HepG2 (cell line): ENCODE measurements around the gene DHCR7. TPM values are rescaled to one million over a fixed set of nuclear protein-coding genes. Genes with fewer than 3 reads are reported as not detected.

Experiments used
- ATAC-seq: fragments of 200-7000 bp; cut with Tn5 transposase; 3 replicates; pipeline ENCODE4 v1.9.1; 2020; ENCODE audit warnings: mild to moderate bottlenecking, moderate library complexity
- BruUV-seq: library from RNA; stranded (reverse); fragments of 400-500 nt; replicated peaks from 2 replicates; lab custom pipeline; 2021; lab: Mats Ljungman, UMichigan
- CTCF ChIA-PET: fragments of 300-600 bp; formaldehyde crosslinking; extraction: SDS; loops from one replicate; lab custom pipeline; 2021; ENCODE audit warnings: low total read pairs, inconsistent platforms, low intra/inter-chr PET ratio; lab: Yijun Ruan, JAX
- POLR2A ChIA-PET: fragments of 350-600 bp; sonication (Branson Sonifier 250); formaldehyde crosslinking; loops from one replicate; lab custom pipeline; 2020; ENCODE audit warnings: antibody characterized with exemption, inconsistent platforms; lab: Yijun Ruan, JAX
- DNase-seq: peaks from one replicate; pipeline ENCODE4 v3.0.0-alpha.2; 2015; ENCODE audit warnings: low spot score
- FAIRE-seq: peaks from 3 replicates; lab custom pipeline; 2011; peaks lifted over from hg19 to GRCh38; lab: Jason Lieb, UNC
- H2AFZ ChIP-seq: one replicate; pipeline ENCODE4 v1.6.1; 2011; ENCODE audit warnings: low read length, inconsistent platforms
- H3K27ac ChIP-seq: fragments of 300-600 bp; 3 replicates; pipeline ENCODE4 v1.8.0; 2011; ENCODE audit warnings: mixed run types, mild to moderate bottlenecking, mixed read lengths, low read length, inconsistent platforms; ENCODE audit not compliant: insufficient read depth; ENCODE audit errors: extremely low read length
- H3K27me3 ChIP-seq, 2 experiments: fragments of 200-600 bp in 1 of 2; 2 replicates in 1 of 2; 3 replicates in 1 of 2; pipeline versions ENCODE4 v1.6.0 to v1.8.0; 2011; ENCODE audit warnings: low read length in 2 of 2, mild to moderate bottlenecking in 2 of 2, moderate library complexity in 2 of 2, inconsistent platforms in 1 of 2; ENCODE audit not compliant: insufficient read depth in 2 of 2, control insufficient read depth in 1 of 2
- H3K36me3 ChIP-seq, 2 experiments: fragments of 200-600 bp in 1 of 2; replicated peaks in 1 of 2; 2 replicates in 1 of 2; 3 replicates in 1 of 2; pipeline versions ENCODE4 v1.5.1 to v1.8.0; 2011; ENCODE audit warnings: low read length in 2 of 2, inconsistent platforms in 1 of 2; ENCODE audit not compliant: insufficient read depth in 2 of 2, control insufficient read depth in 1 of 2
- H3K4me1 ChIP-seq: 2 replicates; pipeline ENCODE4 v1.5.1; 2012; ENCODE audit warnings: low read length, inconsistent platforms; ENCODE audit not compliant: insufficient read depth
- H3K4me2 ChIP-seq: 2 replicates; pipeline ENCODE4 v1.6.0; 2011; ENCODE audit warnings: low read depth, low read length, inconsistent platforms
- H3K4me3 ChIP-seq, 3 experiments: fragments of 200-600 bp in 1 of 3; sonication (generic), shearing (Covaris generic) in 1 of 3; replicated peaks in 1 of 3; 2 replicates each; pipeline ENCODE4 v1.5.1; 2011 to 2016; ENCODE audit warnings: low read length in 3 of 3, inconsistent platforms in 2 of 3, low read depth in 2 of 3, mild to moderate bottlenecking in 2 of 3, control low read depth in 1 of 3, mixed read lengths in 1 of 3; ENCODE audit not compliant: insufficient read depth in 1 of 3
- H3K79me2 ChIP-seq: one replicate; pipeline ENCODE4 v1.6.1; 2011; ENCODE audit warnings: low read length, inconsistent platforms; ENCODE audit not compliant: insufficient read depth
- H3K9ac ChIP-seq: 2 replicates; pipeline ENCODE4 v1.6.0; 2011; ENCODE audit warnings: mild to moderate bottlenecking, low read depth, low read length, inconsistent platforms; ENCODE audit not compliant: insufficient read depth
- H3K9me3 ChIP-seq: 2 replicates; pipeline ENCODE4 v1.5.1; 2012; ENCODE audit warnings: mild to moderate bottlenecking, low read length
- H4K20me1 ChIP-seq: 2 replicates; pipeline ENCODE4 v1.6.0; 2011; ENCODE audit warnings: inconsistent platforms, mild to moderate bottlenecking, low read length, moderate library complexity; ENCODE audit not compliant: insufficient read depth
- AGO1 ChIP-seq: fragments of 200-400 bp; formaldehyde crosslinking; IDR thresholded peaks from 2 replicates; pipeline ENCODE4 v1.6.1; 2017; ENCODE audit warnings: mild to moderate bottlenecking, low read depth, low read length, moderate library complexity; ENCODE audit not compliant: poor library complexity, severe bottlenecking
- CREB1 ChIP-seq, 2 experiments: fragments of 450-650 bp in 1 of 2; IDR thresholded peaks; 2 replicates each; pipeline ENCODE4 v1.6.1; 2016 to 2017; ENCODE audit warnings: control low read depth in 1 of 2, mild to moderate bottlenecking in 1 of 2, missing compliant biosample characterization in 1 of 2, missing genetic modification characterization in 1 of 2
- DPF2 ChIP-seq: sonication (generic); formaldehyde crosslinking; IDR thresholded peaks from 2 replicates; pipeline ENCODE4 v1.4.0; 2020; ENCODE audit warnings: mild to moderate bottlenecking, low read depth, missing genetic modification reagents, borderline replicate concordance
- ELF1 ChIP-seq: sonication (generic); formaldehyde crosslinking; IDR thresholded peaks from 2 replicates; pipeline ENCODE4 v1.4.0; 2020; ENCODE audit warnings: missing genetic modification reagents
- MAFF ChIP-seq: IDR thresholded peaks from 2 replicates; pipeline ENCODE4 v1.6.1; 2011; ENCODE audit warnings: low read depth, low read length, improper control_type of control experiment
- RAD21 ChIP-seq: fragments of 450-650 bp; formaldehyde crosslinking; IDR thresholded peaks from 2 replicates; pipeline ENCODE4 v1.5.0; 2020; ENCODE audit warnings: mild to moderate bottlenecking
- ZNF761 ChIP-seq: sonication (generic); formaldehyde crosslinking; conservative IDR thresholded peaks from 2 replicates; pipeline ENCODE4 v1.4.0; 2020; ENCODE audit warnings: mild to moderate bottlenecking, missing genetic modification reagents
- WGBS: methylation state at CpG from one replicate; pipeline ENCODE4 v1.1.6; 2017; ENCODE audit warnings: low lambda C conversion rate; 5-methylcytosine and 5-hydroxymethylcytosine counted together
- in situ Hi-C: cut with HindIII; loops from 2 replicates; pipeline ENCODE4 v1.10.0; 2017; ENCODE audit warnings: low pct_unique_long_range_greater_than_20kb; ENCODE audit not compliant: extremely low pct_ligation_motif_present
- intact Hi-C: fragments of 100-400 bp; cut with micrococcal nuclease; formaldehyde crosslinking; loops from one replicate; pipeline ENCODE4 v1.10.0; 2022; ENCODE audit not compliant: unreplicated experiment
- polyA plus RNA-seq, 8 experiments: library from polyadenylated mRNA; depleted of rRNA in 3 of 8; stranded (reverse) in 7 of 8; unstranded in 1 of 8; fragments of >200 nt; fragmentation: Illumina TruSeq in 4 of 8; extraction: Trizol in 4 of 8; gene quantifications; 2 replicates each; pipeline versions ENCODE4 v1.2.1 to v1.2.3, GENCODE V29; 2011 to 2016; ENCODE audit warnings: low read depth in 4 of 8, missing spikeins in 1 of 8, mixed read lengths in 1 of 8; ENCODE audit not compliant: insufficient read depth in 1 of 8
- total RNA-seq, 5 experiments: library from RNA; depleted of rRNA; stranded (reverse); fragments of >200 nt; fragmentation: Illumina TruSeq; extraction: Trizol; gene quantifications; 2 replicates each; pipeline ENCODE4 v1.2.3, GENCODE V29; 2016; ENCODE audit warnings: low read depth in 1 of 5
- TF ChIP-seq, protein P1 (sequence below), 2 experiments: IDR thresholded peaks; 2 replicates each; pipeline ENCODE4 v1.6.1; 2011 to 2012; ENCODE audit warnings: low read length in 2 of 2, borderline replicate concordance in 1 of 2, low read depth in 1 of 2, mild to moderate bottlenecking in 1 of 2, moderate library complexity in 1 of 2
- TF ChIP-seq, protein P2 (sequence below): sonication (generic); formaldehyde crosslinking; IDR thresholded peaks from 2 replicates; pipeline ENCODE4 v1.5.0; 2020; ENCODE audit warnings: mild to moderate bottlenecking, missing genetic modification reagents, borderline replicate concordance
- TF ChIP-seq, protein P3 (sequence below): sonication (generic); formaldehyde crosslinking; IDR thresholded peaks from 2 replicates; pipeline ENCODE4 v1.4.0; 2020; ENCODE audit warnings: mild to moderate bottlenecking, missing genetic modification reagents

The DHCR7 gene
- total and polyA plus RNA-seq, 2 of the 13 experiments (the other 11 are each of a cell fraction or from before 2014, with no cell fraction given): 96.0 to 143 TPM

DNA sequence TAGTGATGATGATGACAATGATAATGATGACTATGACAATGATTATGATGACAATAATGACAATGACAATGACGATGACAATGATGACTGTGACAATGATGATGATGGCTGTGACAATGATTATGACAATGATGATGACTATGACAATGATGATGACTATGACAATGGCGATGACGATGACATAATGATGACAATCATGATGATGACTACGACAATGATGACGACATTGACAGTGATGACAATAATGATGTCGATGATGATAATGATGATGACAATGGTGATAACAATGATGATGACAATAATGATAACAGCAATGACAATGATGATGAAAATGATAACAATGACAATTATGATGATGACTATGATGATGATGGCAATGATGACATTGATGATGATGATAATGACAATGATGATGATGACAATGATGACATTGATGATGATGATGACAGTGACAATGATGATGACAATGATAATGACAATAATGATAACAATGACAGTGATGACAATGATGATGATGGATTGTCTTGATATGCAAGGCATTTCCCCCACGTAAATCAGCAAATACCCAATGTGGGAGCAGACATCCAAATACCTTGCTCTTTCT, 37.7 kb downstream of the DHCR7 start:
- Histone ChIP-seq H3K36me3 (no peaks in the 10 kb centered on the region), H3K79me2 (no peaks in the 10 kb centered on the region), H4K20me1 (no peaks in the 10 kb centered on the region), H2AFZ (no peak overlapping the region), H3K4me2 (no peak overlapping the region), H3K9me3 (no peaks in the 10 kb centered on the region), H3K4me3 (no peak overlapping the region), H3K27ac (no peak overlapping the region), H3K27me3 (peaks cover 1 to 17% of the 10 kb centered on the region in 2 experiments; a peak in 3 of 5 replicates), H3K4me1 (no peaks in the 10 kb centered on the region), H3K9ac (no peak overlapping the region)
- WGBS: 21% methylated on average over 7 of the region's 7 CpGs
- FAIRE-seq (no peak), ATAC-seq (no peak), DNase-seq (no peak)
- no TSS peak for BruUV-seq
- ChIA-PET CTCF (no interaction called here), POLR2A (no interaction called here)
- intact Hi-C loops: no loop called here
- in situ Hi-C loops: loop anchor here (25.0 kb wide), 1 partner anchor 948 kb away; no protein-coding TSS in a partner anchor
- no peak for TF ChIP-seq ELF1 (CRISPR knock-in tag)
- no peak for TF ChIP-seq DPF2
- TF ChIP-seq, protein P1, sequence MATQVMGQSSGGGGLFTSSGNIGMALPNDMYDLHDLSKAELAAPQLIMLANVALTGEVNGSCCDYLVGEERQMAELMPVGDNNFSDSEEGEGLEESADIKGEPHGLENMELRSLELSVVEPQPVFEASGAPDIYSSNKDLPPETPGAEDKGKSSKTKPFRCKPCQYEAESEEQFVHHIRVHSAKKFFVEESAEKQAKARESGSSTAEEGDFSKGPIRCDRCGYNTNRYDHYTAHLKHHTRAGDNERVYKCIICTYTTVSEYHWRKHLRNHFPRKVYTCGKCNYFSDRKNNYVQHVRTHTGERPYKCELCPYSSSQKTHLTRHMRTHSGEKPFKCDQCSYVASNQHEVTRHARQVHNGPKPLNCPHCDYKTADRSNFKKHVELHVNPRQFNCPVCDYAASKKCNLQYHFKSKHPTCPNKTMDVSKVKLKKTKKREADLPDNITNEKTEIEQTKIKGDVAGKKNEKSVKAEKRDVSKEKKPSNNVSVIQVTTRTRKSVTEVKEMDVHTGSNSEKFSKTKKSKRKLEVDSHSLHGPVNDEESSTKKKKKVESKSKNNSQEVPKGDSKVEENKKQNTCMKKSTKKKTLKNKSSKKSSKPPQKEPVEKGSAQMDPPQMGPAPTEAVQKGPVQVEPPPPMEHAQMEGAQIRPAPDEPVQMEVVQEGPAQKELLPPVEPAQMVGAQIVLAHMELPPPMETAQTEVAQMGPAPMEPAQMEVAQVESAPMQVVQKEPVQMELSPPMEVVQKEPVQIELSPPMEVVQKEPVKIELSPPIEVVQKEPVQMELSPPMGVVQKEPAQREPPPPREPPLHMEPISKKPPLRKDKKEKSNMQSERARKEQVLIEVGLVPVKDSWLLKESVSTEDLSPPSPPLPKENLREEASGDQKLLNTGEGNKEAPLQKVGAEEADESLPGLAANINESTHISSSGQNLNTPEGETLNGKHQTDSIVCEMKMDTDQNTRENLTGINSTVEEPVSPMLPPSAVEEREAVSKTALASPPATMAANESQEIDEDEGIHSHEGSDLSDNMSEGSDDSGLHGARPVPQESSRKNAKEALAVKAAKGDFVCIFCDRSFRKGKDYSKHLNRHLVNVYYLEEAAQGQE (IDR thresholded peaks at IDR 0.05; ENCODE audit: borderline replicate concordance in 1 of 2, low read depth in 1 of 2, low read length in 2 of 2): no peak
- TF ChIP-seq AGO1: no peak
- peak; percentile 99 for TF ChIP-seq CREB1 (IDR thresholded peaks at IDR 0.05)
- TF ChIP-seq CREB1 (CRISPR knock-in tag; IDR thresholded peaks at IDR 0.05): no peak
- no peak for TF ChIP-seq RAD21 (CRISPR knock-in tag)
- TF ChIP-seq, protein P2, sequence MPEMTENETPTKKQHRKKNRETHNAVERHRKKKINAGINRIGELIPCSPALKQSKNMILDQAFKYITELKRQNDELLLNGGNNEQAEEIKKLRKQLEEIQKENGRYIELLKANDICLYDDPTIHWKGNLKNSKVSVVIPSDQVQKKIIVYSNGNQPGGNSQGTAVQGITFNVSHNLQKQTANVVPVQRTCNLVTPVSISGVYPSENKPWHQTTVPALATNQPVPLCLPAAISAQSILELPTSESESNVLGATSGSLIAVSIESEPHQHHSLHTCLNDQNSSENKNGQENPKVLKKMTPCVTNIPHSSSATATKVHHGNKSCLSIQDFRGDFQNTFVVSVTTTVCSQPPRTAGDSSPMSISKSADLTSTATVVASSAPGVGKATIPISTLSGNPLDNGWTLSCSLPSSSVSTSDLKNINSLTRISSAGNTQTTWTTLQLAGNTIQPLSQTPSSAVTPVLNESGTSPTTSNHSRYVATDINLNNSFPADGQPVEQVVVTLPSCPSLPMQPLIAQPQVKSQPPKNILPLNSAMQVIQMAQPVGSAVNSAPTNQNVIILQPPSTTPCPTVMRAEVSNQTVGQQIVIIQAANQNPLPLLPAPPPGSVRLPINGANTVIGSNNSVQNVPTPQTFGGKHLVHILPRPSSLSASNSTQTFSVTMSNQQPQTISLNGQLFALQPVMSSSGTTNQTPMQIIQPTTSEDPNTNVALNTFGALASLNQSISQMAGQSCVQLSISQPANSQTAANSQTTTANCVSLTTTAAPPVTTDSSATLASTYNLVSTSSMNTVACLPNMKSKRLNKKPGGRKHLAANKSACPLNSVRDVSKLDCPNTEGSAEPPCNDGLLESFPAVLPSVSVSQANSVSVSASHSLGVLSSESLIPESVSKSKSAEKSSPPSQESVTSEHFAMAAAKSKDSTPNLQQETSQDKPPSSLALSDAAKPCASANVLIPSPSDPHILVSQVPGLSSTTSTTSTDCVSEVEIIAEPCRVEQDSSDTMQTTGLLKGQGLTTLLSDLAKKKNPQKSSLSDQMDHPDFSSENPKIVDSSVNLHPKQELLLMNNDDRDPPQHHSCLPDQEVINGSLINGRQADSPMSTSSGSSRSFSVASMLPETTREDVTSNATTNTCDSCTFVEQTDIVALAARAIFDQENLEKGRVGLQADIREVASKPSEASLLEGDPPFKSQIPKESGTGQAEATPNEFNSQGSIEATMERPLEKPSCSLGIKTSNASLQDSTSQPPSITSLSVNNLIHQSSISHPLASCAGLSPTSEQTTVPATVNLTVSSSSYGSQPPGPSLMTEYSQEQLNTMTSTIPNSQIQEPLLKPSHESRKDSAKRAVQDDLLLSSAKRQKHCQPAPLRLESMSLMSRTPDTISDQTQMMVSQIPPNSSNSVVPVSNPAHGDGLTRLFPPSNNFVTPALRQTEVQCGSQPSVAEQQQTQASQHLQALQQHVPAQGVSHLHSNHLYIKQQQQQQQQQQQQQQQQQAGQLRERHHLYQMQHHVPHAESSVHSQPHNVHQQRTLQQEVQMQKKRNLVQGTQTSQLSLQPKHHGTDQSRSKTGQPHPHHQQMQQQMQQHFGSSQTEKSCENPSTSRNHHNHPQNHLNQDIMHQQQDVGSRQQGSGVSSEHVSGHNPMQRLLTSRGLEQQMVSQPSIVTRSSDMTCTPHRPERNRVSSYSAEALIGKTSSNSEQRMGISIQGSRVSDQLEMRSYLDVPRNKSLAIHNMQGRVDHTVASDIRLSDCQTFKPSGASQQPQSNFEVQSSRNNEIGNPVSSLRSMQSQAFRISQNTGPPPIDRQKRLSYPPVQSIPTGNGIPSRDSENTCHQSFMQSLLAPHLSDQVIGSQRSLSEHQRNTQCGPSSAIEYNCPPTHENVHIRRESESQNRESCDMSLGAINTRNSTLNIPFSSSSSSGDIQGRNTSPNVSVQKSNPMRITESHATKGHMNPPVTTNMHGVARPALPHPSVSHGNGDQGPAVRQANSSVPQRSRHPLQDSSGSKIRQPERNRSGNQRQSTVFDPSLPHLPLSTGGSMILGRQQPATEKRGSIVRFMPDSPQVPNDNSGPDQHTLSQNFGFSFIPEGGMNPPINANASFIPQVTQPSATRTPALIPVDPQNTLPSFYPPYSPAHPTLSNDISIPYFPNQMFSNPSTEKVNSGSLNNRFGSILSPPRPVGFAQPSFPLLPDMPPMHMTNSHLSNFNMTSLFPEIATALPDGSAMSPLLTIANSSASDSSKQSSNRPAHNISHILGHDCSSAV: no peak
- TF ChIP-seq MAFF: 0 out of 2 replicates have a peak, but pooled peaks have one; percentile 16
- TF ChIP-seq ZNF761 (CRISPR knock-in tag): no peak
- TF ChIP-seq, protein P3, sequence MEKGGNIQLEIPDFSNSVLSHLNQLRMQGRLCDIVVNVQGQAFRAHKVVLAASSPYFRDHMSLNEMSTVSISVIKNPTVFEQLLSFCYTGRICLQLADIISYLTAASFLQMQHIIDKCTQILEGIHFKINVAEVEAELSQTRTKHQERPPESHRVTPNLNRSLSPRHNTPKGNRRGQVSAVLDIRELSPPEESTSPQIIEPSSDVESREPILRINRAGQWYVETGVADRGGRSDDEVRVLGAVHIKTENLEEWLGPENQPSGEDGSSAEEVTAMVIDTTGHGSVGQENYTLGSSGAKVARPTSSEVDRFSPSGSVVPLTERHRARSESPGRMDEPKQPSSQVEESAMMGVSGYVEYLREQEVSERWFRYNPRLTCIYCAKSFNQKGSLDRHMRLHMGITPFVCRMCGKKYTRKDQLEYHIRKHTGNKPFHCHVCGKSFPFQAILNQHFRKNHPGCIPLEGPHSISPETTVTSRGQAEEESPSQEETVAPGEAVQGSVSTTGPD (CRISPR knock-in tag): no peak
